Activated CD4-positive, CD25-positive, alpha-beta regulatory T cell treated with anti-CD3 and anti-CD28 coated beads, Interleukin-2, amount 50 U/mL, for 72 hours (primary cell): Measurements from ENCODE around the gene OTOS.

Experiments used
- DNase-seq: peaks from one replicate; pipeline ENCODE4 v3.0.0; 2021

OTOS gene

DNA sequence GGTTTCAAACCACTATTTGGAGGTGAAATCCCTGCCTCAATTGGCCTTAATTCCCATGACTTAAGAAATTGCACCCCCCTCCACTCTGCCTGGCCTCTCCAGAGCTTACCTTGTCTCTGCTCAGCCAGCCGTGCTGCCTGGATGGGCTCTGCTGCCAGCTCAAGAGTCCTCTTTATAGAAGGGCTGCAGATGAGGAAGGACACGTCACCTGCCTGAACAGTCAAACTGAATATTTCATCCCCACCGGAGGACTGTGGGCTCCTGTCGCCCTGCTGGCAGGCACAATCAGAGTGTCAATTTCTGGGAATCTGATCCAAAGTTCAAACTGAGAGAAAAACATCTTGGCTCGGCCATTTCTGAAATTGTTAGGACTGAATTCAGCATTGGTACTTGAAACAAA lies at the start of gene OTOS:
Gene OTOS, minus strand, starts transcription at position 148 of the 400 bp plus-strand sequence. CDS start 332 bp downstream, outside the sequence.
- DNase-seq, result no peak

GRCh38 chr2:240189686-240190085 lies 49.2 kb upstream of the OTOS start:
- no peak for DNase-seq

DNA sequence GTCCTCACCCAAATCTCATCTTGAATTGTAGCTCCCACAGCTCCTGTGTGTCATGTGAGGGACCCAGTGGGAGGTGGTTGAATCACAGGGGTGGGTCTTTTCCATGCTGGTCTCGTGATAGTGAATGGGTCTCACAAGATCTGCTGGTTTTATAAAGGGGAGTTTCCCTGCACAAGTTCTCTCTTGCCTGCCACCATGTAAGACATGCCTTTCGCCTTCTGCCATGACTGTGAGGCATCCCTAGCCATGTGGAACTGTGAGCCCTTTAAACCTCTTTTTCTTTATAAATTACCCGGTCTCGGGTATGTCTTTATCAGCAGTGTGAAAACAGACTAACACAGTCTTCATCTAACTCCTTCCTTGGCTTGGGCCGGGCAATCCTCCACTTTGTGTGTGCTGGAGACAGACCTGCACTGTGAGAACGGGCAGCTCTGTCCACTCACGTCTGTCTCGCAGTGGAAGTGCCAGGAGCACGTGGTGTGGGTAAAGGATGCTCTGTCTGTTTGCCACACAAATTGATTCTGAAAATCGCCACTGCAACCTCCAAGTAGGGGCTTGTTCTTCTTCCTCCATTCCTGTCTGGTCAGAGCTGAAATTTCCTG lies 47.6 kb upstream of the OTOS start:
- no peak for DNase-seq

GRCh38 chr2:240186191-240186725 lies 45.8 kb upstream of the OTOS start:
- DNase-seq, result peak; percentile 12

- no peak for DNase-seq
These were observed 44.2 kb upstream of the OTOS start for GRCh38 chr2:240184656-240185055.

GRCh38 chr2:240183875-240184590 lies 43.6 kb upstream of the OTOS start:
- no peak for DNase-seq

DNA sequence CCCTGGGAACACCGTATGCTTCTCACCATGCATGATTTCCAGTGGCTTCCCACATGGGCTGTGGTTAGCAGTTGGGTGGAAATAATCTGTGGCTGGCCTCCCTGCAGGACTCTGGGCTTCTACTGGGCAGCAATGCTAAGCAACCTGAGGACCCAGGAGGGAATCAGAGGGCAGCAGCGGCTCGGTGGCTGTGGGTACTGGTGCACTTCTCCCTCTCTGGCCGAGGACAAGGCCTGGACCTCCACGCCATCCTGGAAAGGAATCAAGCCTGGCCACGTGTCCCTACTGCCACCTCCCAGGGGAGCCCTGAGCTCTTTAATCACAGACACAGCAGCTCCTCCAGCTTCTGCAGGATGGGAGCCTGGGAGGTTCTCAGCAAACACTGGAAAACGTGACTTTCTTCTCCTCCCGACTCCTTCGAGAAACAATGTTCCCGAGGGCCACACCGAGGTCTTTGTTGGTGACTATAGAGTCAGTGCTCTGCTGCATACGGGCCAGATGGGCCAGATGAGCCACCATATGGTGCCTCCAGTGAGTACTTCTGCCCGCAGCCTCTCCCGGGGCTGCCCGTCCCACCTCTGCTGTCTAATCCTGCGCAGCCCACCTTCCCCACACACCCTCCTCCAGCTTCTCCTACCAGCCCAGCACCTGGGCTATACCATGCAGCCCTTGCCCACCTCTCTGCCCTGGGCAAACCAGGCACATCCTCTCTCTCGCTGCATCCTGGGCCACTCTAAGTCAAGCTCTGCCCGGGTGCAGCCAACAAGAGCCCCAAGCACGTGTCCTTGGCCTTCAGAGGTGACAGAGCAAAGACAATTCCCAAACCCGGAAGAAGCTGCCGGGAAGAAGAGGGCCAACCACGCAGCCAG lies 42.8 kb upstream of the OTOS start:
- DNase-seq, result no peak

DNA sequence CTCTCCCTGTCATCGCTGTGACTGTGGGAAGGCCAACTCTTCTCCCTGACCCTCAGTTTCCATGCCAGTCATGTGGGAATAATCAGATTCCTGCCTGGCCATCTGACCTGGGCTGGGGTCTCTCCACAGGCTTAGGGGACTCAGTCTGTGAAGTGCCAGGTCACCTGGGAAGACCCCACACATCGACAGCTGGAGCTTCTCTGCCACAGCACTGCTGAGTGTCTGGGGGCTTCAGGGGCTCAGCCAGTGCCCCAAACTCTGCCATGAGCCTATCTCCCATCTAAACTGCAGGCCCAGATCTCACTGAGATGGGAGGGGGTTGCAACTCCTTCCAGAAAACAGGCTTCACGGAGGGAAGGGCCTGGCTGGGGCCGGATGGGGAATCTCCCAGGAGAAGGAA lies 42.0 kb upstream of the OTOS start:
- DNase-seq, result no peak

GRCh38 chr2:240182001-240182400 lies 41.5 kb upstream of the OTOS start:
- no peak for DNase-seq

DNA sequence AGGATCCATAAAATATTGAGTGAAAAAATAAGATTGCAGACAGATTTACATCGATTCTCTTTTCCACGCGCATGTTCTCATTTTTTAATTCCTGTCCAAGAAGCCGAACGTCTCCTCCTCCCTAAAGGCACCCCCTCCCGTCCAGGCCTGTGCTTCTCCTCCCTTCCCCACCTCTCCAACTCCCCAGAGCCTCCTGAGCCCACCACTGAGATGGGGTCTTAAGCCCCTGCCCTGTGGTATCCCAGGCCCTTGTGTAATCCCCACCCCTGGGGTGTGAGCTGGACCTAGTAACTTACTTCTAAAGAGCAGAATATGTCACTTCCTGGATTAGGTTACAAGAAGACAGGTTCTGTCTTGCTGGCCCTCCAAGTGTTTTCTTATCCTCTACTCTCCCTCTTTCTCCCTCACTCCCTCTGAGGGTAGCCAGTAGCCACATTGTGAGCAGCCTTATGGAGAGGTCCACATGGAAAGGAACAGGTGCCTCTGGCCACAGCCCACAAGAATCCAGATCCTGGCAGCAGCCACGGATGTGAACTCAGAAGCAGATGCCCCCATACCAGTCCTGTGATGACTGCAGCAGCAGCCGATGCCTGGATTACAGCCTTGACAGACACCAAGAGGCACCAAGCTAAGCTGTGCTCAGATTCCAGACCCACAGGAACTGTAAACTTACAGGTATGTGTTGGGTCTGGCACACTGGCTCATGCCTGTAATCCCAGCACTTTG lies 39.6 kb upstream of the OTOS start:
- DNase-seq, result no peak

GRCh38 chr2:240179186-240179815 lies 38.8 kb upstream of the OTOS start:
- DNase-seq, result no peak

DNA sequence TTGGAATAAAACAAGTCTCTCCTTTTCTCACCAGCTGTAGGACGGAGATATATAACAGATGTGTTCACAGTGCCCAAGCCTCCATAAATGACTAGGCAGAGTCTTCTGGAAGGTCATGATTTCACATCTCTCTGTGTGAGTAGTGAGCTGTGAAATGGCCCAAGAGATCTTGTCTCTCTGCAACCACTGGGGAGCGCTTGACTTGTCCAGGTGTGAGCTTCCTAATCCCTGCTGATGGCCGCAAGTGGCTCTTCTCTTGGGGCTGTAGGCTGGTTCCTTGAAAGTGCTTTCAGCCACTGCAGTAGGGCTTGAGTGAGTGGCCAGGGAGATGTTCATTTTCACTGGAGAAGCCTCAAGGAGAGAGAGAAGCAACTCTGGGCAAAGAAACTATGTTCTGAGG lies 38.1 kb upstream of the OTOS start:
- no peak for DNase-seq

- no peak for DNase-seq
These were observed 34.0 kb upstream of the OTOS start for GRCh38 chr2:240174496-240174895.

GRCh38 chr2:240172071-240172895 lies 31.8 kb upstream of the OTOS start:
- DNase-seq, result no peak

DNA sequence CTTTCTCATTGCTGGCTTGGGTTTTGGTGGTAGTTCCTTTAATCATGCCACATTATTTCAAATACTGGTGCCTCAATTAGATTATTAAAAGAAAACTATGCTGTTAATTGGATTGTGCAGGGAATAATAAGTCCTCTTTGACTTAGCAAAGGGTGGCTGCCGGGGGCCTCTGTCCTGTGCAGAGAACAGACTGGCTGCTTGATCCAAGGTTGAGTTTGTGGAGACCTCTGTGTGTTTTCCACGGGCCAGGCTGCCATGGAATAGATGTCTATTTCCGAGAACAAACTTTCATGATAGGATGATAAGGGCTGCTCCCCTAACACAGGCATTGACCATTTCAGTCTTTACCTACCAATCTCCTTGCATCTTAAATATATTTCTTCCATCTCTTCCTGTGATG lies 30.4 kb upstream of the OTOS start:
- DNase-seq, result no peak

DNA sequence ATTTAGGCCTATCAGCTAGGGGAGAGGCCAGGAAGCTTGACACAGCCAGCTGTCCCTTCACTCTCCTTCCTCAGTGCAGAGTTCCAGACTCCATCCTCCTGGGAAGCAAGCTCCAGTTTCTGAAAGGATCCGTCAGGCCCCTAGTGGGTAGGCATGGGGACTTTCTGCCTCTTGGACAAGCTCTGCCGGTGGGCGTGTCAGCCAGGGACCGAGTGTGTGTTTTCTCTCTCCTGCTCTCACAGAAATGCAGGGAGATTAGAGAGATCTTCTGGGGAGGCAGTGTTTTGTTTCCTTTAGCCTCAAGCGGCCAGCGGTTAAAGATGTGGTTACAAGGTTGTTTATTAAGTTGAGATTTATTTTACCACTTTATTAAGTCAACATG lies 29.9 kb upstream of the OTOS start:
- no peak for DNase-seq

GRCh38 chr2:240169486-240170353 lies 29.3 kb upstream of the OTOS start:
- no peak for DNase-seq

- DNase-seq, result no peak
These were observed 28.3 kb upstream of the OTOS start for GRCh38 chr2:240168546-240169361.

DNA sequence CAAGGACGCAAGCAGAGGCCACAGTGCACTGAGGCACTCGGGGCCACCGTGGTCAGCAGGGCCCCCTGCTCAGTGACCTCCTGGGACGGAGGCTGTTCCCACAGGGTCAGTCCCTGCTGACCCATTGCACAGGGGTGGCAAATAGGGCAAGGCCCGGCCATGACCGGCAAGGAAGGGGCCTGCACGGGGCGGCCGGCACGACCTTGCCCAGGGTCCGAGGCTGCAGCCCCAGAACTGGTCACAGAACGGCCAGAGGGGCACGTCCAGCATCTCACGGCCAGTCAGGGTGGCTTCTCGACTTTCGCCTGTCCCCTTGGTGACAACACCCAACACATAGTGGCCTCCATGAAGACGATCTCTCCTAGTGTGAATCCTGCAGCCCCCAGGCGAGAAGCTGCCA lies 27.6 kb upstream of the OTOS start:
- DNase-seq, result no peak

DNA sequence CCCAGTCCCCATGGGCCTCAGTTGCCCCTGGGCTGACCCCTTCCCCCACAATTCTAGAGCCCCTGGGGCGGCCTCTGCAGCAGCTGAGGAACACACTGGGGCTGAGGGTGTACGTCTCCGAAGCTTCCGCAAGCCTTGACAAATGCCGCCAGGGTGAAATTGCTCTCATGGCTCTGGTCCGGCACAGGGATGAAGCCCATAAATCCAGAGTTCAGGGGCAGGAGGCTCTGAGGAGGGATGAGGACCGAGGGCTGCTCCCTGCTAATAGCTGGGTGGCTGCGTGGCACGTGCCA lies 27.1 kb upstream of the OTOS start:
- DNase-seq, result no peak
